ENCODE data around the gene CCNY.

The CCNY gene

DNA sequence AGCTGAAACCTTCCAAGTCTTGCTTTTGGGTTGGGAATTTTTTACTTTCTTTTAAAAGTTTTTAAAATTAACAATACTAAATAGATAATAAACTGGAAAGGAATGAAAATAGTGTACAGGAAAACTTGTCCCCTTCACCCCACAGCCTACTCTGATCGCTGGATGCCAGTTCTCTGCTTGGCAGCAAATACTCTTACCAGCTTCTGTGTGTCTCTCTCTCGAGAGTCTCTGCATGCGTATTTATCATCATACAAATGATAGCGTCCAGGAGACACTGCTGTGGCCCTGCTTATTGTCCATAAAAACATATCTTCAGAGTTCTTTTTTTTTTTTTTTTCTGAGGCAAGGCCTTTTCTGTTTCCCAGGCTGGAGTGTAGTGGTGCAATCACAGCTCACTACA, 101.5 kb downstream of the CCNY start:
- peaks cover 19 to 54% of the 10 kb centered on the region in 2 donors for H3K4me1 Mint-ChIP-seq

GRCh38 chr10:35438718-35439571, 102.6 kb downstream of the CCNY start:
- Mint-ChIP-seq H3K9me3 (peaks cover 36 to 42% of the 10 kb centered on the region in 2 donors), H3K36me3 (peaks cover 49 to 66% of the 10 kb centered on the region in 2 donors), H3K27me3 (no peaks in the 10 kb centered on the region), H3K27ac (no peak overlapping the region), H3K4me3 (no peak overlapping the region), H3K4me1 (peaks cover 19 to 49% of the 10 kb centered on the region in 2 donors)
- ATAC-seq (replicated peaks) (no peak), DNase-seq (no peak)

More for the DNA sequence above, 101.5 kb downstream of the CCNY start:
- DNase-seq, result no peak
- Mint-ChIP-seq H3K4me3 (no peak overlapping the region), H3K9me3 (peaks cover 31 to 37% of the 10 kb centered on the region in 2 donors), H3K27ac (no peak overlapping the region), H3K27me3 (no peaks in the 10 kb centered on the region), H3K36me3 (peaks cover 45 to 60% of the 10 kb centered on the region in 2 donors)
- no peak for ATAC-seq (replicated peaks)

DNA sequence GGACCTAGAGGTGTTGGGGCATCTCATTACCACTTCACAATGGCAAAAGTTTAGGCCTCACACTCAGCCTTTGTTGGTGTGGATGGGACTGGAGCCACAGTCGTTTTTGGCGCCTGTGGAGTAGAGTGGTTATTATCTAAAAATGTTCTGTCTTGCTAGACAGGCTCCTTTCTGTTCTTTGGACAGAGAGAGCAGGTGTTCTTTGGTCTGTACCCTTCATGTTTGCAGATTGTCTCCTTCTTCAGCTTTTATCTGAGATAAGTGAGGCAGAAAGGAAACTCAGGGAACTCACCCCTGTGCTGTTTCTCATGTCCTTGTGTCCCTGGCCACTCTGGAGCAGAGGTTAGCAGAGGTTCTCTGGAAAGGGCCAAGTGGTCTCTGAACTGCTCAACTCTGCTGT, 103.7 kb downstream of the CCNY start:
- Mint-ChIP-seq H3K27ac (no peak overlapping the region), H3K4me1 (peaks cover 17 to 44% of the 10 kb centered on the region in 2 donors), H3K4me3 (no peak overlapping the region), H3K9me3 (peaks cover 40 to 45% of the 10 kb centered on the region in 2 donors), H3K36me3 (peaks cover 51 to 65% of the 10 kb centered on the region in 2 donors), H3K27me3 (no peaks in the 10 kb centered on the region)
- DNase-seq (no peak), ATAC-seq (replicated peaks) (no peak)

DNA sequence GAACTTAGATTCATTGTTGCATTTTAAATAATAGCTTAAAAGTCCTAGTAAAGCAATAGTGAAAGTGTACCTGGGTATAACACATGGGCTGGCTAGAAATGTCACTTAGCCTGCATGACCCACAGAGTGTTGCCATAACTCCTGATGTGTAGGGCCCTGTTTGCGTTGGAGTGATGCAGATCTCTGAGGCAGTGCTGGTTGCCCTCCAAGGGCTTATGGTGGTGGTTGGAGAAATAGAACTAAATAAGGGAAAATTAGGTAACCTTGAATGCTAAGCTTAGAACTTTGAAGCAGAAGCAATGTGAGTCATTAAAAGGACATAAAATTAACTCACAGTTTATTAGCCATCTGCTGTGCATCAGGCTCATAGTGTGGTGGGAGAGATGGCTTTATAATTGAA, 105.7 kb downstream of the CCNY start:
- peaks cover 40% of the 10 kb centered on the region in 2 donors for H3K9me3 Mint-ChIP-seq
- H3K4me3 Mint-ChIP-seq, result no peak overlapping the region
- H3K27ac Mint-ChIP-seq, result no peak overlapping the region
- H3K4me1 Mint-ChIP-seq, result peaks cover 21 to 50% of the 10 kb centered on the region in 2 donors
- ATAC-seq (replicated peaks), result no peak
- no peaks in the 10 kb centered on the region for H3K27me3 Mint-ChIP-seq
- H3K36me3 Mint-ChIP-seq, result peaks cover 42 to 59% of the 10 kb centered on the region in 2 donors
- no peak for DNase-seq

DNA sequence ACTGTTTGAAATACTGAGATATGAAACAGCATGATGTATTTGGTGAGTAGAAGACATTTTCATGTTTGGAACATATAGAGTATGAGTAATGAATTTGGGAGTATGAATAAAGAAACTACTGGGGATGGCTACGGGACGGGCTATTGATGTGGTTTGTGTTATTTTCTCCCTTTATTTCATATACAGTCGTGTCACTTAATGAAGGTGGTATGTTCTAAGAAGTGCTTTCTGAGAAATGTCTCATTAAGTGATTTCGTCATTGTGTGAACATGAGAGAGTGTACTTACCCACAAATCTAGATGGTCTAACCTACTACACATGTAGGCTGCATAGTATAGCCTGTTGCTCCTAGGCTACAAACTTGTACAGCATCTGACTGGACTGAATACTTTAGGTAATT, 106.3 kb downstream of the CCNY start:
- Mint-ChIP-seq H3K4me3 (no peak overlapping the region), H3K9me3 (peaks cover 40% of the 10 kb centered on the region in 2 donors), H3K27ac (no peak overlapping the region), H3K36me3 (peaks cover 42 to 56% of the 10 kb centered on the region in 2 donors), H3K4me1 (peaks cover 24 to 56% of the 10 kb centered on the region in 2 donors), H3K27me3 (no peaks in the 10 kb centered on the region)
- ATAC-seq (replicated peaks) (no peak), DNase-seq (no peak)

DNA sequence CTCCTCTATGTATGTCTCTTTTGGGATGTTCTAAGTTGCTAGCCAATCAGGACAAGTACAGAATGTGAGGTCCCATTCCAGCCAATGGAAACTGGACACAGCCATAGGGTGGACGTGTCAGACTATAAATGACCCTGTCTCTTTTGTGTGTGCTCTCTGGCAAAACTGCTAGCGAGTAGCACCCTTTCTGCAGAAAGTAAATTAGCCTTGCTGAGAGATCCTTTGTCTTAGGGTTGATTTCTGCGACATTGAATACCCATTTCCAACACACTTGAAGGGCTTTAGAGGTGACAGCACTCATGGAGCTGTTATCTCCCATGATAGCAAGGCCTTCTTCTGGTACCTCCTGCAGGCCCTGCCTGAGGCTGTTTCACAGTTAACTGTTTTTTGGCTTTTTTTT, 107.5 kb downstream of the CCNY start:
- Mint-ChIP-seq H3K27ac (no peak overlapping the region), H3K9me3 (peaks cover 37 to 39% of the 10 kb centered on the region in 2 donors), H3K4me3 (no peak overlapping the region), H3K4me1 (peaks cover 34 to 64% of the 10 kb centered on the region in 2 donors), H3K27me3 (no peaks in the 10 kb centered on the region), H3K36me3 (peaks cover 38 to 51% of the 10 kb centered on the region in 2 donors)
- DNase-seq (no peak), ATAC-seq (replicated peaks) (no peak)

- H3K4me3 Mint-ChIP-seq, result peak overlapping the region; percentile 11 to 17
- H3K36me3 Mint-ChIP-seq, result peaks cover 28 to 41% of the 10 kb centered on the region in 2 donors
- H3K4me1 Mint-ChIP-seq, result peaks cover 45 to 64% of the 10 kb centered on the region in 2 donors
- no peak overlapping the region for H3K27ac Mint-ChIP-seq
- ATAC-seq (replicated peaks) (no peak), DNase-seq (no peak)
- H3K27me3 Mint-ChIP-seq, result no peaks in the 10 kb centered on the region
- H3K9me3 Mint-ChIP-seq, result peaks cover 33% of the 10 kb centered on the region in 2 donors
These were observed 109.0 kb downstream of the CCNY start for GRCh38 chr10:35445150-35445884.

DNA sequence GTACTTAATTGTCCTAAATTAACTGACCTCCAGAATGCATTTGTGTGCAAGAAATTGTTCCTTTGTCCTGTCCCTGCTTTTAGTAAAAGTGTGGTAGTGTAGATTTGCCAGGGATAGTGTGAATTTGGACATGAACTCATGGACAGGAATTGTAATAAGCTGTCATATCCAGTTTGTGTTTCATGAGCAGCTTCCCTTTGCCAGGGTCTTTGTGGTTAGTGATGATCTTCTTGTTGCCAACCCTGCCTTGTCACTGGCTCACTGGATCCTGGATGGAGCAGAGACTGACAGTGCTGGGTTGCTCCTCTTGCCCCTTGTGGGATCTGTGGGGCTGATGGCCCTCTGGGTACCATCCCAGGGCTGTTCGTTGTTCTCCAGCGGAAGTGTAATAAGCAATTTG, 110.1 kb downstream of the CCNY start:
- H3K27ac Mint-ChIP-seq, result no peak overlapping the region
- no peak for ATAC-seq (replicated peaks)
- DNase-seq, result no peak
- H3K36me3 Mint-ChIP-seq, result peaks cover 22 to 33% of the 10 kb centered on the region in 2 donors
- peaks cover 26 to 27% of the 10 kb centered on the region in 2 donors for H3K9me3 Mint-ChIP-seq
- no peaks in the 10 kb centered on the region for H3K27me3 Mint-ChIP-seq
- H3K4me3 Mint-ChIP-seq, result no peak overlapping the region
- H3K4me1 Mint-ChIP-seq, result peaks cover 47 to 64% of the 10 kb centered on the region in 2 donors

- Mint-ChIP-seq H3K36me3 (peaks cover 15 to 22% of the 10 kb centered on the region in 2 donors), H3K27me3 (no peaks in the 10 kb centered on the region), H3K9me3 (peaks cover 16 to 19% of the 10 kb centered on the region in 2 donors), H3K4me1 (peaks cover 50 to 74% of the 10 kb centered on the region in 2 donors), H3K4me3 (peak overlapping the region; percentile 17 to 26), H3K27ac (peak overlapping the region; percentile 82)
- DNase-seq, result no peak
- ATAC-seq (replicated peaks), result no peak
These were observed 111.5 kb downstream of the CCNY start for GRCh38 chr10:35447693-35448407.

DNA sequence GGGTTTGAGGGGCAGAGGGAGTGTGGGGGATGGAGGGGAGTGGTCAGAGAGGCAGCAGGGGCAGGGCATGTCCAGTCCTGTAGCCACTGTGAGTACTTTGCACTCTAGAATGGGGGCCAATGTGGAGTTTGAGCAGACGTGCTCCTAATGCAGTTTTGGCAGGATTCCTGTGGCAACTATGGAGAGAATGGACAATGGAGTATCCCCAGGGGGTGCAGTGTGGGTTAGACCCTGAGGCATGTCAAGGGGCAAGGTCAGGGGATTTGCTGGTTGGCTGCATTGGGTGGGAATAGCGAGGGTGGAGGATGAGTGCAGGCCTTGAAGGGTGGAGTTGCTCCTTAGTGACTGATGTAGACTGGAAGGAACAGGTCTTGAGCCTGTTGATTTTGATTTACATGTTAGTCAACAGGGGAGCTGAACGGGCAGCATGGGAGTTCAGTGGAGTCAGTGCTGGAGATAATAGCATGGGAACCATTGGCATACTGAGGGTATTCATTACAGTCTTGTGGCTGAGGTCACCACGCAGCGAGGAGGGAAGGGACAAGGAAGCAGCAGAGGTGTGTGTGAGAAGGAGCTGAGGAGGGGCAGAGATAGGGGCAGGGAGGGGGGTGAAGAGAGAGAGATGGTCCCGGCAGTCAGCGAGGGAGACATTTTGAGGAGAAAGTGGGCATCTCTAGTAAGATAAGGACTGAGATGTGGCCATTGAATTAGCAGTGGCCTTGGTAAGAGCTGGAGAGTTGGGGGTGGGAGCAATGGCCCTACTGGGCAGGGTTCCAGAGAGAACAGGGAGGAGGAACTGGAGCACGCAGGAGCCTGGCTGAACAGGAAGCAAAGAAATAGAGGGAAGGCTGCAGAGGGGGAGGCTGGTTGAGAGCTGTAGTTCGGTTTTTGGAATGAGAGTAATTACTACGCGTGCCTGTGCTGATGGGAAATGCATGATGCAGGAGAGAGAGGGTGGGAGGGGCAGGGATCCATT, 112.7 kb downstream of the CCNY start:
- Mint-ChIP-seq H3K4me1 (peaks cover 51 to 76% of the 10 kb centered on the region in 2 donors), H3K9me3 (peaks cover 12 to 15% of the 10 kb centered on the region in 2 donors), H3K36me3 (peaks cover 10 to 16% of the 10 kb centered on the region in 2 donors), H3K4me3 (no peak overlapping the region), H3K27me3 (no peaks in the 10 kb centered on the region), H3K27ac (peak overlapping the region; percentile 63)
- DNase-seq, result no peak
- ATAC-seq (replicated peaks), result no peak

GRCh38 chr10:35449944-35450343, 113.6 kb downstream of the CCNY start:
- Mint-ChIP-seq H3K27ac (peak overlapping the region; percentile 79), H3K36me3 (peaks cover 6 to 10% of the 10 kb centered on the region in 2 donors), H3K4me3 (peak overlapping the region; percentile 2 to 8), H3K9me3 (peaks cover 9 to 11% of the 10 kb centered on the region in 2 donors), H3K4me1 (peaks cover 51 to 82% of the 10 kb centered on the region in 2 donors), H3K27me3 (no peaks in the 10 kb centered on the region)
- ATAC-seq (replicated peaks) (no peak), DNase-seq (no peak)

- peaks cover 51 to 88% of the 10 kb centered on the region in 2 donors for H3K4me1 Mint-ChIP-seq
- H3K36me3 Mint-ChIP-seq, result peaks cover 0 to 7% of the 10 kb centered on the region in 2 donors
- ATAC-seq (replicated peaks) (peak; percentile 98), DNase-seq (peak; percentile 60)
- H3K9me3 Mint-ChIP-seq, result peaks cover 5% of the 10 kb centered on the region in 2 donors
- peak overlapping the region; percentile 70 for H3K27ac Mint-ChIP-seq
- H3K4me3 Mint-ChIP-seq, result peak overlapping the region; percentile 21 to 32
- no peaks in the 10 kb centered on the region for H3K27me3 Mint-ChIP-seq
These were observed 115.1 kb downstream of the CCNY start for GRCh38 chr10:35451151-35452016.

Measured in stimulated activated naive B cell treated with anti-CD40 and anti-IgM and Interleukin-4, amounts not matched to agents 10 μg/mL and 1 μg/mL and 100 μg/mL, for 72 hours (primary cell).